Neuronal stem cell (in vitro differentiated cells): ENCODE measurements around the gene TSPAN13.

Experiments
- DNase-seq: peaks from one replicate; pipeline ENCODE4 v3.0.0-alpha.2; 2013; ENCODE audit warnings: low spot score
- H2AFZ ChIP-seq: one replicate; pipeline ENCODE4 v1.6.1; 2013; ENCODE audit warnings: mild to moderate bottlenecking, low read length, inconsistent platforms
- H2AK5ac ChIP-seq: 2 replicates; pipeline ENCODE4 v1.6.1; 2013; ENCODE audit warnings: low read depth, mild to moderate bottlenecking, inconsistent platforms, low read length, moderate library complexity, mixed read lengths
- H2BK120ac ChIP-seq: 2 replicates; pipeline ENCODE4 v1.6.1; 2013; ENCODE audit warnings: low read depth, mild to moderate bottlenecking, inconsistent platforms, low read length, moderate library complexity, mixed read lengths
- H2BK12ac ChIP-seq: one replicate; pipeline ENCODE4 v1.6.1; 2013; ENCODE audit warnings: low read length, inconsistent platforms
- H2BK15ac ChIP-seq: 2 replicates; pipeline ENCODE4 v1.6.1; 2013; ENCODE audit warnings: mild to moderate bottlenecking, low read length, inconsistent platforms, mixed read lengths
- H2BK5ac ChIP-seq: one replicate; pipeline ENCODE4 v1.6.1; 2013; ENCODE audit warnings: inconsistent platforms, mild to moderate bottlenecking, low read length, moderate library complexity
- H3K14ac ChIP-seq: one replicate; pipeline ENCODE4 v1.6.1; 2013; ENCODE audit warnings: low read length, inconsistent platforms
- H3K18ac ChIP-seq: 2 replicates; pipeline ENCODE4 v1.6.1; 2013; ENCODE audit warnings: low read length, inconsistent platforms
- H3K23ac ChIP-seq: 2 replicates; pipeline ENCODE4 v1.6.1; 2013; ENCODE audit warnings: low read depth, mild to moderate bottlenecking, mixed read lengths, low read length, inconsistent platforms; ENCODE audit not compliant: poor library complexity
- H3K27ac ChIP-seq: replicated peaks from 3 replicates; pipeline ENCODE4 v1.5.1; 2013; ENCODE audit warnings: low read length, inconsistent platforms
- H3K27me3 ChIP-seq, 3 experiments: 2 replicates each; pipeline ENCODE4 v1.6.1; 2013; ENCODE audit warnings: low read length in 3 of 3, mild to moderate bottlenecking in 2 of 3, inconsistent platforms in 1 of 3, low read depth in 1 of 3, mixed read lengths in 1 of 3, moderate library complexity in 1 of 3; ENCODE audit not compliant: control insufficient read depth in 3 of 3, insufficient read depth in 3 of 3
- H3K36me3 ChIP-seq, 2 donors: replicated peaks in 1 of 2; 2 replicates each; pipeline ENCODE4 v1.6.1; 2013; ENCODE audit warnings: low read length in 2 of 2; ENCODE audit not compliant: control insufficient read depth in 2 of 2, insufficient read depth in 2 of 2
- H3K4ac ChIP-seq: 2 replicates; pipeline ENCODE4 v1.6.1; 2013; ENCODE audit warnings: inconsistent platforms, mild to moderate bottlenecking, low read length, moderate library complexity
- H3K4me1 ChIP-seq, 2 donors: 1 replicate in 1 of 2; 2 replicates in 1 of 2; pipeline ENCODE4 v1.6.1; 2013; ENCODE audit warnings: low read length in 2 of 2, low read depth in 1 of 2; ENCODE audit not compliant: control insufficient read depth in 2 of 2, insufficient read depth in 1 of 2
- H3K4me2 ChIP-seq: one replicate; pipeline ENCODE4 v1.6.1; 2013; ENCODE audit warnings: mild to moderate bottlenecking, low read length, inconsistent platforms; ENCODE audit not compliant: insufficient read depth, poor library complexity, severe bottlenecking
- H3K4me3 ChIP-seq, 2 donors: 2 replicates each; pipeline ENCODE4 v1.5.1; 2013; ENCODE audit warnings: low read length in 2 of 2, mild to moderate bottlenecking in 2 of 2, inconsistent platforms in 1 of 2, moderate library complexity in 1 of 2
- H3K79me1 ChIP-seq: one replicate; pipeline ENCODE4 v1.6.1; 2013; ENCODE audit warnings: low read depth, mild to moderate bottlenecking, inconsistent platforms, low read length, moderate library complexity
- H3K9ac ChIP-seq: one replicate; pipeline ENCODE4 v1.6.1; 2013; ENCODE audit warnings: mild to moderate bottlenecking, low read depth, low read length, inconsistent platforms; ENCODE audit not compliant: poor library complexity
- H3K9me3 ChIP-seq, 2 donors: replicated peaks in 1 of 2; 2 replicates each; pipeline versions ENCODE3 to v1.6.1; 2013; ENCODE audit warnings: low read length in 2 of 2, mild to moderate bottlenecking in 2 of 2, inconsistent platforms in 1 of 2, low read depth in 1 of 2, mixed read lengths in 1 of 2, moderate library complexity in 1 of 2; ENCODE audit not compliant: control insufficient read depth in 2 of 2, insufficient read depth in 1 of 2
- H4K8ac ChIP-seq: one replicate; pipeline ENCODE4 v1.6.1; 2013; ENCODE audit warnings: low read depth, mild to moderate bottlenecking, inconsistent platforms, low read length, moderate library complexity
- H4K91ac ChIP-seq: one replicate; pipeline ENCODE4 v1.6.1; 2013; ENCODE audit warnings: low read length, low read depth, mild to moderate bottlenecking, inconsistent platforms; ENCODE audit not compliant: poor library complexity
- WGBS, 2 donors: extraction: QIAGEN DNeasy Blood & Tissue Kit; methylation state at CpG; one replicate each; pipeline ENCODE4 v1.1.7; 2013; ENCODE audit warnings: missing lambda C conversion rate in 2 of 2, mixed read lengths in 1 of 2; ENCODE audit not compliant: insufficient read length in 2 of 2, insufficient replicate concordance in 1 of 2; ENCODE audit errors: extremely low coverage in 2 of 2; 5-methylcytosine and 5-hydroxymethylcytosine counted together

Gene TSPAN13

GRCh38 chr7:16826060-16826459, 72.5 kb downstream of the TSPAN13 start:
- no peak overlapping the region for H3K4me2 ChIP-seq
- H2AK5ac ChIP-seq = no peak overlapping the region
- no peaks in the 10 kb centered on the region for H3K36me3 ChIP-seq
- no peak overlapping the region for H3K18ac ChIP-seq
- no peaks in the 10 kb centered on the region for H3K9me3 ChIP-seq
- H3K27me3 ChIP-seq = no peaks in the 10 kb centered on the region
- no peak overlapping the region for H3K27ac ChIP-seq
- H2AFZ ChIP-seq = no peak overlapping the region
- no peak overlapping the region for H2BK15ac ChIP-seq
- no peak overlapping the region for H2BK120ac ChIP-seq
- H3K4ac ChIP-seq = no peak overlapping the region
- no peak overlapping the region for H3K23ac ChIP-seq
- H3K4me3 ChIP-seq = no peak overlapping the region
- H2BK12ac ChIP-seq = no peak overlapping the region
- no peak overlapping the region for H4K8ac ChIP-seq
- H3K4me1 ChIP-seq = no peaks in the 10 kb centered on the region
- no peak overlapping the region for H4K91ac ChIP-seq
- DNase-seq = no peak
- no peak overlapping the region for H3K9ac ChIP-seq
- H2BK5ac ChIP-seq = no peak overlapping the region
- H3K79me1 ChIP-seq = no peaks in the 10 kb centered on the region
- H3K14ac ChIP-seq = no peak overlapping the region

GRCh38 chr7:16833373-16833772, 79.8 kb downstream of the TSPAN13 start:
- no peaks in the 10 kb centered on the region for H3K9me3 ChIP-seq
- no CpG with 5 or more reads among the region's 1 CpG for WGBS, 2 donors
- H4K8ac ChIP-seq = no peak overlapping the region
- H3K4me2 ChIP-seq = no peak overlapping the region
- H3K36me3 ChIP-seq = no peaks in the 10 kb centered on the region
- peaks cover 2% of the 10 kb centered on the region for H3K79me1 ChIP-seq
- no peak overlapping the region for H3K18ac ChIP-seq
- no peak overlapping the region for H2BK120ac ChIP-seq
- H2AFZ ChIP-seq = no peak overlapping the region
- no peak overlapping the region for H2BK12ac ChIP-seq
- H3K4me3 ChIP-seq = no peak overlapping the region
- no peak overlapping the region for H3K4ac ChIP-seq
- H3K27me3 ChIP-seq = no peaks in the 10 kb centered on the region
- H3K23ac ChIP-seq = no peak overlapping the region
- no peak overlapping the region for H4K91ac ChIP-seq
- H3K9ac ChIP-seq = no peak overlapping the region
- no peak overlapping the region for H2BK15ac ChIP-seq
- DNase-seq = no peak
- no peak overlapping the region for H2AK5ac ChIP-seq
- H3K4me1 ChIP-seq = no peaks in the 10 kb centered on the region
- no peak overlapping the region for H2BK5ac ChIP-seq
- no peak overlapping the region for H3K14ac ChIP-seq
- no peak overlapping the region for H3K27ac ChIP-seq
